GM12878 (cell line): ENCODE data around the gene SIK2. TPM values are rescaled to one million over a fixed set of nuclear protein-coding genes. Genes with fewer than 3 reads are reported as not detected.

Experiments
- ATAC-seq: fragments of 200-7000 bp; cut with Tn5 transposase; 3 replicates; pipeline ENCODE4 v1.9.1; 2020; ENCODE audit warnings: mild to moderate bottlenecking, moderate library complexity
- BruUV-seq: library from RNA; stranded (reverse); fragments of 400-500 nt; replicated peaks from 2 replicates; lab custom pipeline; 2021; lab: Mats Ljungman, UMichigan
- CTCF ChIA-PET: fragments of 300-600 bp; sonication (Branson Sonifier 250); formaldehyde crosslinking; extraction: SDS; loops from one replicate; lab custom pipeline; 2021; ENCODE audit warnings: inconsistent platforms; lab: Yijun Ruan, JAX
- POLR2A ChIA-PET: fragments of 350-600 bp; formaldehyde crosslinking; extraction: SDS; loops from one replicate; lab custom pipeline; 2021; ENCODE audit warnings: inconsistent platforms; lab: Charles Lee
- RAD21 ChIA-PET: fragments of 300-600 bp; sonication (Branson Sonifier 250); formaldehyde crosslinking; loops from one replicate; lab custom pipeline; 2023; ENCODE audit warnings: antibody characterized with exemption; ENCODE audit not compliant: unreplicated experiment; lab: Charles Lee
- SMC1A ChIA-PET: fragments of 300-600 bp; sonication (Branson Sonifier 250); formaldehyde crosslinking; loops from one replicate; lab custom pipeline; 2023; ENCODE audit not compliant: unreplicated experiment, uncharacterized antibody; lab: Charles Lee
- DNase-seq: peaks from one replicate; pipeline ENCODE4 v3.0.0-alpha.2; 2011; ENCODE audit warnings: low read depth, low spot score
- FAIRE-seq: peaks from 3 replicates; lab custom pipeline; 2011; peaks lifted over from hg19 to GRCh38; lab: Jason Lieb, UNC
- H2AFZ ChIP-seq: 2 replicates; pipeline ENCODE4 v1.6.0; 2011; ENCODE audit warnings: low read depth, low read length, control low read depth; ENCODE audit not compliant: control insufficient read depth
- H3K27ac ChIP-seq: 2 replicates; pipeline ENCODE4 v1.5.1; 2011; ENCODE audit warnings: control low read depth; ENCODE audit not compliant: control insufficient read depth, insufficient read depth
- H3K27me3 ChIP-seq, 2 experiments: replicated peaks in 1 of 2; 2 replicates each; pipeline versions ENCODE4 v1.6.0 to v1.6.1; 2011; ENCODE audit warnings: low read length in 1 of 2; ENCODE audit not compliant: control insufficient read depth in 2 of 2, insufficient read depth in 2 of 2
- H3K36me3 ChIP-seq, 2 experiments: 2 replicates each; pipeline ENCODE4 v1.5.1; 2011; ENCODE audit warnings: low read length in 1 of 2; ENCODE audit not compliant: control insufficient read depth in 2 of 2, insufficient read depth in 2 of 2
- H3K4me1 ChIP-seq: 2 replicates; pipeline ENCODE4 v1.6.1; 2011; ENCODE audit warnings: mild to moderate bottlenecking, low read length, moderate library complexity, mixed read lengths; ENCODE audit not compliant: control insufficient read depth, insufficient read depth
- H3K4me2 ChIP-seq: 2 replicates; pipeline ENCODE4 v1.6.0; 2011; ENCODE audit warnings: control low read depth; ENCODE audit not compliant: control insufficient read depth, insufficient read depth
- H3K4me3 ChIP-seq: fragments of 200-600 bp; sonication (generic); 2 replicates; pipeline ENCODE4 v1.5.1; 2016
- H3K79me2 ChIP-seq: 2 replicates; pipeline ENCODE4 v1.6.0; 2011; ENCODE audit warnings: low read length; ENCODE audit not compliant: control insufficient read depth, insufficient read depth
- H3K9ac ChIP-seq: 2 replicates; pipeline ENCODE4 v1.8.0; 2011; ENCODE audit warnings: low read length, control low read depth, mixed read lengths; ENCODE audit not compliant: control insufficient read depth, insufficient read depth
- H3K9me3 ChIP-seq: replicated peaks from 3 replicates; pipeline ENCODE4 v1.5.1; 2011; ENCODE audit warnings: mild to moderate bottlenecking, low read length; ENCODE audit not compliant: control insufficient read depth, insufficient read depth
- H4K20me1 ChIP-seq: 2 replicates; pipeline ENCODE4 v1.6.0; 2011; ENCODE audit not compliant: control insufficient read depth, insufficient read depth
- CHD4 ChIP-seq: fragments of 200-600 bp; sonication (generic); IDR thresholded peaks from 2 replicates; pipeline ENCODE4 v1.6.1; 2016; ENCODE audit warnings: mild to moderate bottlenecking
- EP300 ChIP-seq, 2 experiments: fragments of 150-350 bp in 1 of 2; IDR thresholded peaks; 2 replicates each; pipeline ENCODE4 v1.6.1; 2011 to 2012; ENCODE audit warnings: low read depth in 2 of 2, low read length in 2 of 2, borderline replicate concordance in 1 of 2, improper control_type of control experiment in 1 of 2, inconsistent platforms in 1 of 2; ENCODE audit not compliant: control insufficient read depth in 1 of 2
- WGBS: methylation state at CpG from one replicate; pipeline ENCODE4 v1.1.6; 2016; ENCODE audit warnings: low lambda C conversion rate; ENCODE audit not compliant: insufficient replicate concordance, insufficient coverage; ENCODE audit errors: missing lambda C conversion rate; 5-methylcytosine and 5-hydroxymethylcytosine counted together
- in situ Hi-C: fragments of 300-500 bp; cut with MboI; formaldehyde crosslinking; loops from 9 replicates; pipeline ENCODE4 v1.14.3; 2018; ENCODE audit warnings: mixed read lengths
- intact Hi-C: fragments of 100-400 bp; cut with micrococcal nuclease; formaldehyde crosslinking; loops from one replicate; pipeline ENCODE4 v1.14.2; 2022; ENCODE audit not compliant: unreplicated experiment
- polyA plus RNA-seq, 11 experiments: library from polyadenylated mRNA; depleted of rRNA in 4 of 11; unstranded in 6 of 11; stranded (reverse) in 5 of 11; fragments of >200 nt; fragmentation: Nextera tagmentation in 4 of 11; fragmentation: Illumina TruSeq in 1 of 11; extraction: Ambion mirVana in 4 of 11; extraction: Trizol in 1 of 11; gene quantifications; 1 replicate in 1 of 11; 2 replicates in 10 of 11; pipeline versions ENCODE4 v1.2.1 to v1.2.3, GENCODE V29; 2011 to 2016; ENCODE audit warnings: inconsistent platforms in 2 of 11, missing spikeins in 2 of 11, low read depth in 1 of 11
- total RNA-seq, 4 experiments: library from RNA; depleted of rRNA in 3 of 4; stranded (reverse); fragments of >200 nt in 3 of 4; fragmentation: Illumina TruSeq in 1 of 4; extraction: Trizol in 1 of 4; gene quantifications; 2 replicates each; pipeline versions ENCODE4 v1.2.1 to v1.2.3, GENCODE V29; 2013 to 2021
- TF ChIP-seq, protein P1 (sequence below): fragments of 450-650 bp; formaldehyde crosslinking; IDR thresholded peaks from 2 replicates; pipeline ENCODE4 v1.4.0; 2022; ENCODE audit warnings: mild to moderate bottlenecking, moderate library complexity

SIK2 gene
- total and polyA plus RNA-seq, 10 of the 15 experiments (the other 5 are each of a cell fraction or from before 2014, with no cell fraction given) = 0.97 to 14.2 (median 4.5) TPM

DNA sequence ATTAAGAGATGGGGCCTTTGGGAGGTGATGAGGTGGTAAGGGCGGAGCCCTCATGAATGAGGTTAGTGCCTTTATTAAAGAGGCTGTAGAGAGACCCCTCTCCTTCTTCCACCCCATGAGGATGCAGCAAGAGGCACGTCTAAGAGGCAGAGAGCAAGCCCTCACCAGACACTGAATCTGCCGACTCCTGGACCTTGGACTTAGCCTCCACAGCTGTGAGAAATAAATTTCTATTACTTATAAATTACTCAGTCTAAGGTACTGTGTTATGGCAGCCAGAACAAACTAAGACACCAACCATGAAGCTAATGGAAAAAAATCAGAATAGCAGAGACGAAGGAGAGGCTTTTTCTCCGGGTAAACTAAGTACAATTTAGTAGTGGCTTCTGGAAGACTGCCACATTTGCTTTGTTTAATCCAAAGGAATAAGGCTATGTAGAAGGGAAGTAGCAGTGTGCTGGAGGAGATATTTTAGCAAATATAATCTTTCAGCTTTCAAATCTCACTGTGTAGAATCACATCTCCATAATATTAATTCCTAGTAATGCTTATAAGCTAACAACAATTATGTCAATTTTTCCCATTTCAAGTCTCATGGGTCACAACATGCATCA lies 12.3 kb upstream of the SIK2 start:
- DNase-seq = no peak
- no peaks in the 10 kb centered on the region for H3K36me3 ChIP-seq
- POLR2A ChIA-PET = no interaction called here
- in situ Hi-C loops = no loop called here
- intact Hi-C loops = no loop called here
- no peaks in the 10 kb centered on the region for H3K9me3 ChIP-seq
- H3K4me3 ChIP-seq = no peak overlapping the region
- H3K4me1 ChIP-seq = no peaks in the 10 kb centered on the region; the same call in 1 of the 2 replicates
- H4K20me1 ChIP-seq = no peaks in the 10 kb centered on the region
- H3K27ac ChIP-seq = no peak overlapping the region
- BruUV-seq = no TSS peak
- WGBS = 60% methylated on average over 5 of the region's 5 CpGs
- no peak overlapping the region for H2AFZ ChIP-seq
- SMC1A ChIA-PET = interaction anchor here (0.8 to 2.4 kb wide), 9 partner anchors 8 to 252 kb away, joined by 3 to 11 read pairs (median 3); no protein-coding TSS in a partner anchor
- no peak overlapping the region for H3K9ac ChIP-seq
- no peak for TF ChIP-seq CHD4
- no peak for TF ChIP-seq EP300 (IDR thresholded peaks at IDR 0.05; ENCODE audit: borderline replicate concordance in 1 of 2, control insufficient read depth in 1 of 2, low read depth in 2 of 2, low read length in 2 of 2)
- TF ChIP-seq, protein P1, sequence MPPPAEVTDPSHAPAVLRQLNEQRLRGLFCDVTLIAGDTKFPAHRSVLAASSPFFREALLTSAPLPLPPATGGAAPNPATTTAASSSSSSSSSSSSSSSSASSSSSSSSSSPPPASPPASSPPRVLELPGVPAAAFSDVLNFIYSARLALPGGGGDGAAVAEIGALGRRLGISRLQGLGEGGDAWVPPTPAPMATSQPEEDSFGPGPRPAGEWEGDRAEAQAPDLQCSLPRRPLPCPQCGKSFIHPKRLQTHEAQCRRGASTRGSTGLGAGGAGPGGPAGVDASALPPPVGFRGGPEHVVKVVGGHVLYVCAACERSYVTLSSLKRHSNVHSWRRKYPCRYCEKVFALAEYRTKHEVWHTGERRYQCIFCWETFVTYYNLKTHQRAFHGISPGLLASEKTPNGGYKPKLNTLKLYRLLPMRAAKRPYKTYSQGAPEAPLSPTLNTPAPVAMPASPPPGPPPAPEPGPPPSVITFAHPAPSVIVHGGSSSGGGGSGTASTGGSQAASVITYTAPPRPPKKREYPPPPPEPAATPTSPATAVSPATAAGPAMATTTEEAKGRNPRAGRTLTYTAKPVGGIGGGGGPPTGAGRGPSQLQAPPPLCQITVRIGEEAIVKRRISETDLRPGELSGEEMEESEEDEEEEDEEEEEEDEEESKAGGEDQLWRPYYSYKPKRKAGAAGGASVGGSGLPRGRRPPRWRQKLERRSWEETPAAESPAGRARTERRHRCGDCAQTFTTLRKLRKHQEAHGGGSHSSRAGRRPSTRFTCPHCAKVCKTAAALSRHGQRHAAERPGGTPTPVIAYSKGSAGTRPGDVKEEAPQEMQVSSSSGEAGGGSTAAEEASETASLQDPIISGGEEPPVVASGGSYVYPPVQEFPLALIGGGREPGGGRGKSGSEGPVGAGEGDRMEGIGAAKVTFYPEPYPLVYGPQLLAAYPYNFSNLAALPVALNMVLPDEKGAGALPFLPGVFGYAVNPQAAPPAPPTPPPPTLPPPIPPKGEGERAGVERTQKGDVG (CRISPR knock-in tag) = no peak
- no peak for FAIRE-seq
- no peaks in the 10 kb centered on the region; a peak in 2 of 4 replicates for H3K27me3 ChIP-seq
- ATAC-seq = no peak
- no peak overlapping the region for H3K4me2 ChIP-seq
- no peaks in the 10 kb centered on the region for H3K79me2 ChIP-seq
- CTCF ChIA-PET = interaction anchor here (1.1 to 6.3 kb wide), 6 partner anchors 15 to 521 kb away, joined by 3 to 94 read pairs (median 5); no protein-coding TSS in a partner anchor
- RAD21 ChIA-PET = interaction anchor here (0.6 to 7.3 kb wide), 2 partner anchors 188 to 307 kb away, joined by 3 to 65 read pairs; no protein-coding TSS in a partner anchor
